H1 (cell line): ENCODE measurements around the gene BCKDHB.

Source experiments
- EGR1 ChIP-seq: IDR thresholded peaks from 2 replicates; pipeline ENCODE4 v1.6.1; 2011; ENCODE audit warnings: low read depth, low read length, borderline replicate concordance
- EZH2 ChIP-seq: fragments of 200-600 bp; sonication (generic); IDR thresholded peaks from 2 replicates; pipeline ENCODE4 v1.7.1; 2012; ENCODE audit warnings: low read depth, mild to moderate bottlenecking, moderate library complexity, low read length, inconsistent platforms; ENCODE audit not compliant: severe bottlenecking
- POLR2A ChIP-seq, 2 experiments: IDR thresholded peaks; 1 replicate in 1 of 2; 2 replicates in 1 of 2; pipeline ENCODE4 v1.6.1; 2011; ENCODE audit warnings: low read depth in 2 of 2, low read length in 2 of 2, mild to moderate bottlenecking in 2 of 2; ENCODE audit errors: control extremely low read depth in 1 of 2
- RAD21 ChIP-seq, 2 experiments: IDR thresholded peaks in 1 of 2; conservative IDR thresholded peaks in 1 of 2; 2 replicates each; pipeline ENCODE4 v1.6.1; 2011; ENCODE audit warnings: low read depth in 2 of 2, low read length in 2 of 2, improper control_type of control experiment in 1 of 2, inconsistent platforms in 1 of 2, mild to moderate bottlenecking in 1 of 2, moderate library complexity in 1 of 2
- RFX5 ChIP-seq: IDR thresholded peaks from 2 replicates; pipeline ENCODE4 v1.6.1; 2011; ENCODE audit warnings: low read depth, low read length, improper control_type of control experiment, borderline replicate concordance
- SRF ChIP-seq: IDR thresholded peaks from 2 replicates; pipeline ENCODE4 v1.6.1; 2011; ENCODE audit warnings: mild to moderate bottlenecking, low read depth, low read length, moderate library complexity
- TEAD4 ChIP-seq: IDR thresholded peaks from 2 replicates; pipeline ENCODE4 v1.6.1; 2012; ENCODE audit warnings: low read depth, low read length, inconsistent platforms, mixed read lengths
- YY1 ChIP-seq: IDR thresholded peaks from 2 replicates; pipeline ENCODE4 v1.6.1; 2011; ENCODE audit warnings: low read depth, mild to moderate bottlenecking, low read length
- ZNF274 ChIP-seq: IDR thresholded peaks from 2 replicates; pipeline ENCODE4 v1.7.0; 2012; ENCODE audit warnings: low read length, borderline replicate concordance; ENCODE audit errors: extremely low read depth
- TF ChIP-seq, protein P1 (sequence below), 3 experiments: IDR thresholded peaks; 1 replicate in 2 of 3; 2 replicates in 1 of 3; pipeline versions ENCODE4 v1.5.1 to v1.6.1; 2011; ENCODE audit warnings: low read length in 3 of 3, mild to moderate bottlenecking in 3 of 3, inconsistent platforms in 2 of 3, low read depth in 1 of 3, moderate library complexity in 1 of 3; ENCODE audit not compliant: insufficient read depth in 1 of 3; ENCODE audit errors: control extremely low read depth in 1 of 3
- TF ChIP-seq, protein P2 (sequence below): IDR thresholded peaks from 2 replicates; pipeline ENCODE4 v1.6.1; 2012; ENCODE audit warnings: low read length, inconsistent platforms
- TF ChIP-seq, protein P3 (sequence below): IDR thresholded peaks from 2 replicates; pipeline ENCODE4 v1.6.1; 2011; ENCODE audit warnings: low read length, improper control_type of control experiment

DNA sequence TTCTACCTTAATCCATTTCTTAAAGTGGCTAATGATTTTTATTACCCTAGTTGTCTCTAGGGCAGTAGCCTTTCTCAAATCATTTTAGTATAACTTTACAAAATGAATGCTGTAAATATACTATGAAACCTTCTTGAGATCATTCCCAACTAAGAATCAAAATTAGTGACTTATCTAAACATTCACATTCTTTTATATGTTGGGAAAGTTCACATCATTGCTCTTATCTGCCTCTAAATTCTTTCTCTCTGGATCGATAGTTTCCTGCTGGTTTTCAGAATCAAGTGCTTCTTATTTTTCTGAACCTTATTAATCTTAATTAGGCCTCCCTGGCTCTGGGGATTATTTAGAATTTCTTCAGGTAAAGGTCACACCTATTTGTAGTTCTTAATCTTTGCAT, 126.8 kb downstream of the BCKDHB start:
- no peak for TF ChIP-seq EZH2
- TF ChIP-seq ZNF274: no peak
- TF ChIP-seq, protein P1, sequence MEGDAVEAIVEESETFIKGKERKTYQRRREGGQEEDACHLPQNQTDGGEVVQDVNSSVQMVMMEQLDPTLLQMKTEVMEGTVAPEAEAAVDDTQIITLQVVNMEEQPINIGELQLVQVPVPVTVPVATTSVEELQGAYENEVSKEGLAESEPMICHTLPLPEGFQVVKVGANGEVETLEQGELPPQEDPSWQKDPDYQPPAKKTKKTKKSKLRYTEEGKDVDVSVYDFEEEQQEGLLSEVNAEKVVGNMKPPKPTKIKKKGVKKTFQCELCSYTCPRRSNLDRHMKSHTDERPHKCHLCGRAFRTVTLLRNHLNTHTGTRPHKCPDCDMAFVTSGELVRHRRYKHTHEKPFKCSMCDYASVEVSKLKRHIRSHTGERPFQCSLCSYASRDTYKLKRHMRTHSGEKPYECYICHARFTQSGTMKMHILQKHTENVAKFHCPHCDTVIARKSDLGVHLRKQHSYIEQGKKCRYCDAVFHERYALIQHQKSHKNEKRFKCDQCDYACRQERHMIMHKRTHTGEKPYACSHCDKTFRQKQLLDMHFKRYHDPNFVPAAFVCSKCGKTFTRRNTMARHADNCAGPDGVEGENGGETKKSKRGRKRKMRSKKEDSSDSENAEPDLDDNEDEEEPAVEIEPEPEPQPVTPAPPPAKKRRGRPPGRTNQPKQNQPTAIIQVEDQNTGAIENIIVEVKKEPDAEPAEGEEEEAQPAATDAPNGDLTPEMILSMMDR (IDR thresholded peaks at IDR 0.05; ENCODE audit: control extremely low read depth in 1 of 3, insufficient read depth in 1 of 3, low read depth in 1 of 3, low read length in 3 of 3): no peak
- TF ChIP-seq RAD21 (IDR thresholded peaks at IDR 0.05 in 1 of 2, conservative IDR thresholded peaks at IDR 0.05 in 1 of 2; ENCODE audit: low read depth in 2 of 2, low read length in 2 of 2): no peak
- TF ChIP-seq TEAD4: no peak
- TF ChIP-seq POLR2A (IDR thresholded peaks at IDR 0.05; ENCODE audit: control extremely low read depth in 1 of 2, low read depth in 2 of 2, low read length in 2 of 2): no peak
- TF ChIP-seq, protein P2, sequence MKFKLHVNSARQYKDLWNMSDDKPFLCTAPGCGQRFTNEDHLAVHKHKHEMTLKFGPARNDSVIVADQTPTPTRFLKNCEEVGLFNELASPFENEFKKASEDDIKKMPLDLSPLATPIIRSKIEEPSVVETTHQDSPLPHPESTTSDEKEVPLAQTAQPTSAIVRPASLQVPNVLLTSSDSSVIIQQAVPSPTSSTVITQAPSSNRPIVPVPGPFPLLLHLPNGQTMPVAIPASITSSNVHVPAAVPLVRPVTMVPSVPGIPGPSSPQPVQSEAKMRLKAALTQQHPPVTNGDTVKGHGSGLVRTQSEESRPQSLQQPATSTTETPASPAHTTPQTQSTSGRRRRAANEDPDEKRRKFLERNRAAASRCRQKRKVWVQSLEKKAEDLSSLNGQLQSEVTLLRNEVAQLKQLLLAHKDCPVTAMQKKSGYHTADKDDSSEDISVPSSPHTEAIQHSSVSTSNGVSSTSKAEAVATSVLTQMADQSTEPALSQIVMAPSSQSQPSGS: no peak
- no peak for TF ChIP-seq RFX5
- no peak for TF ChIP-seq YY1
- TF ChIP-seq, protein P3, sequence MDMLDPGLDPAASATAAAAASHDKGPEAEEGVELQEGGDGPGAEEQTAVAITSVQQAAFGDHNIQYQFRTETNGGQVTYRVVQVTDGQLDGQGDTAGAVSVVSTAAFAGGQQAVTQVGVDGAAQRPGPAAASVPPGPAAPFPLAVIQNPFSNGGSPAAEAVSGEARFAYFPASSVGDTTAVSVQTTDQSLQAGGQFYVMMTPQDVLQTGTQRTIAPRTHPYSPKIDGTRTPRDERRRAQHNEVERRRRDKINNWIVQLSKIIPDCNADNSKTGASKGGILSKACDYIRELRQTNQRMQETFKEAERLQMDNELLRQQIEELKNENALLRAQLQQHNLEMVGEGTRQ: no peak
- no peak for TF ChIP-seq EGR1
- no peak for TF ChIP-seq SRF
